GM13976 (cell line): ENCODE results near the gene GMEB2.
A peak's percentile ranks its signal among the peaks of the same experiment; 100 is the strongest.

Experiments used
- DNase-seq: peaks from one replicate; pipeline ENCODE4 v3.0.0; 2012; ENCODE audit warnings: low spot score
- CTCF ChIP-seq: IDR thresholded peaks from 2 replicates; pipeline ENCODE4 v1.5.1; 2012; ENCODE audit warnings: borderline replicate concordance, mild to moderate bottlenecking; ENCODE audit not compliant: insufficient read depth; ENCODE audit errors: extremely low read depth, missing control alignments, control extremely low read depth
- in situ Hi-C: fragments of 300-500 bp; cut with MboI; formaldehyde crosslinking; loops from one replicate; pipeline ENCODE4 v1.12.0; 2022; ENCODE audit warnings: low sequenced_read_pairs, mixed read lengths, inconsistent platforms; ENCODE audit not compliant: unreplicated experiment

The GMEB2 gene

GRCh38 chr20:63657260-63657936 lies 30.5 kb upstream of the GMEB2 start:
- in situ Hi-C loops, result no loop called here
- DNase-seq, result no peak
- no peak for TF ChIP-seq CTCF

GRCh38 chr20:63656451-63656850 lies 29.6 kb upstream of the GMEB2 start:
- in situ Hi-C loops, result no loop called here
- TF ChIP-seq CTCF, result no peak
- no peak for DNase-seq

GRCh38 chr20:63655249-63655648 lies 28.3 kb upstream of the GMEB2 start:
- TF ChIP-seq CTCF, result no peak
- DNase-seq, result no peak
- in situ Hi-C loops, result no loop called here

- DNase-seq, result no peak
- in situ Hi-C loops, result no loop called here
Measured at GRCh38 chr20:63653974-63654668, 27.2 kb upstream of the GMEB2 start.

GRCh38 chr20:63653041-63653973 lies 26.4 kb upstream of the GMEB2 start, which contains the start of gene STMN3:
TSS of gene STMN3 (minus strand) at chr20:63653424. CDS start at chr20:63653345, 79 bp downstream.
- TF ChIP-seq CTCF, result no peak
- peak; percentile 90 for DNase-seq
- in situ Hi-C loops, result no loop called here

More at GRCh38 chr20:63653974-63654668, 27.2 kb upstream of the GMEB2 start:
- TF ChIP-seq CTCF, result no peak

- DNase-seq, result no peak
- no peak for TF ChIP-seq CTCF
- in situ Hi-C loops, result no loop called here
Measured at GRCh38 chr20:63652192-63652980, 25.5 kb upstream of the GMEB2 start.
